ENCODE measurements around the gene EMC6.

GRCh38 chr17:3636154-3636907 lies 32.3 kb upstream of the EMC6 start, which contains the start of the genes CTNS and SHPK:
- TF ChIP-seq POLR2A (IDR thresholded peaks at IDR 0.05) (peak; percentile 91), CTCF (IDR thresholded peaks at IDR 0.05) (no peak), POLR2AphosphoS5 (IDR thresholded peaks at IDR 0.05) (peak; percentile 84)
